GM19239 (cell line): ENCODE measurements around the gene ASB9.
"Not testable (repeated sequence)": the region's sequence is repeated elsewhere in the genome, so short reads cannot be mapped to it uniquely, and the experiment has no call there.

Experiments used
- DNase-seq: peaks from one replicate; pipeline ENCODE4 v3.0.0; 2011; ENCODE audit warnings: low spot score; ENCODE audit not compliant: insufficient read length
- FAIRE-seq: peaks from 2 replicates; lab custom pipeline; 2011; peaks lifted over from hg19 to GRCh38; lab: Jason Lieb, UNC

ASB9 gene

GRCh38 chrX:15269618-15270521 is at the start of gene ASB9:
TSS of gene ASB9 (minus strand) at chrX:15270083. CDS start at chrX:15269874, 209 bp downstream.
- DNase-seq: no peak

GRCh38 chrX:15319075-15319474 is 49.2 kb upstream of the ASB9 start:
- FAIRE-seq: no peak
- DNase-seq: no peak

More at GRCh38 chrX:15269618-15270521, at the start of gene ASB9:
- FAIRE-seq: peak; percentile 48

GRCh38 chrX:15315509-15315908 is 45.6 kb upstream of the ASB9 start, which contains the start of gene ASB11:
TSS of gene ASB11 (minus strand) at chrX:15315640. CDS start at chrX:15315605, 35 bp downstream.
- no peak for FAIRE-seq
- DNase-seq: no peak

GRCh38 chrX:15314472-15314871 is 44.6 kb upstream of the ASB9 start:
- FAIRE-seq: no peak
- no peak for DNase-seq

GRCh38 chrX:15311119-15311518 is 41.2 kb upstream of the ASB9 start:
- DNase-seq: no peak
- no peak for FAIRE-seq

- FAIRE-seq: no peak
- no peak for DNase-seq
Observed at GRCh38 chrX:15310117-15310516, 40.2 kb upstream of the ASB9 start.

GRCh38 chrX:15305899-15306298 is 36.0 kb upstream of the ASB9 start:
- not testable (repeated sequence) for DNase-seq, FAIRE-seq

- FAIRE-seq (no peak), DNase-seq (no peak)
Observed at GRCh38 chrX:15301924-15302323, 32.0 kb upstream of the ASB9 start.

- FAIRE-seq (peak; percentile 89), DNase-seq (no peak)
Observed at GRCh38 chrX:15299941-15300851, 30.3 kb upstream of the ASB9 start.

- DNase-seq: no peak
- no peak for FAIRE-seq
Observed at GRCh38 chrX:15298780-15299179, 28.9 kb upstream of the ASB9 start.

- DNase-seq (no peak), FAIRE-seq (no peak)
Observed at GRCh38 chrX:15298201-15298600, 28.3 kb upstream of the ASB9 start.

- DNase-seq (no peak), FAIRE-seq (no peak)
Observed at GRCh38 chrX:15293451-15293850, 23.6 kb upstream of the ASB9 start.

- FAIRE-seq: no peak
- DNase-seq: no peak
Observed at GRCh38 chrX:15292861-15293260, 23.0 kb upstream of the ASB9 start.

- no peak for FAIRE-seq
- DNase-seq: no peak
Observed at GRCh38 chrX:15277604-15278003, 7.7 kb upstream of the ASB9 start.

- FAIRE-seq: no peak
- no peak for DNase-seq
Observed at GRCh38 chrX:15274946-15275345, 5.1 kb upstream of the ASB9 start.

GRCh38 chrX:15273275-15273674 is 3.4 kb upstream of the ASB9 start:
- not testable (repeated sequence) for FAIRE-seq, DNase-seq

GRCh38 chrX:15271757-15272156 is 1.9 kb upstream of the ASB9 start:
- FAIRE-seq: no peak
- no peak for DNase-seq

GRCh38 chrX:15269120-15269519 is 763 bp downstream of the ASB9 start:
- no peak for FAIRE-seq
- no peak for DNase-seq

- DNase-seq (no peak), FAIRE-seq (no peak)
Observed at GRCh38 chrX:15254852-15255251, 15.0 kb downstream of the ASB9 start.

- no peak for FAIRE-seq
- DNase-seq: no peak
Observed at GRCh38 chrX:15245896-15246295, 24.0 kb downstream of the ASB9 start.

- DNase-seq: no peak
- FAIRE-seq: no peak
Observed at GRCh38 chrX:15244421-15244820, 25.5 kb downstream of the ASB9 start.
